ENCODE results near the gene DSC3.
"Not testable (repeated sequence)": the region's sequence is repeated elsewhere in the genome, so short reads cannot be mapped to it uniquely, and the experiment has no call there.

The DSC3 gene

GRCh38 chr18:31030574-31031278 lies 11.8 kb downstream of the DSC3 start:
- no peak for TF ChIP-seq CTCF (IDR thresholded peaks at IDR 0.05; ENCODE audit: control insufficient read depth, extremely low read depth, insufficient read depth)
- DNase-seq (ENCODE audit: low read depth): no peak

GRCh38 chr18:31015715-31016434 lies 26.7 kb downstream of the DSC3 start:
- no peak for TF ChIP-seq CTCF (IDR thresholded peaks at IDR 0.05; ENCODE audit: control insufficient read depth, extremely low read depth, insufficient read depth)
- H3K4me3 ChIP-seq (ENCODE audit: low read depth, low read length): no peak overlapping the region
- DNase-seq (ENCODE audit: low read depth): no peak

More at GRCh38 chr18:31030574-31031278, 11.8 kb downstream of the DSC3 start:
- no peak overlapping the region for H3K4me3 ChIP-seq (ENCODE audit: low read depth, low read length)

GRCh38 chr18:31011455-31011854 lies 31.1 kb downstream of the DSC3 start:
- peak; percentile 93 for DNase-seq (ENCODE audit: low read depth)
- not testable (repeated sequence) for H3K4me3 ChIP-seq (ENCODE audit: low read depth, low read length)

- H3K4me3 ChIP-seq (ENCODE audit: low read depth, low read length): no peak overlapping the region
- DNase-seq (ENCODE audit: low read depth): no peak
- no peak for TF ChIP-seq CTCF (IDR thresholded peaks at IDR 0.05; ENCODE audit: control insufficient read depth, extremely low read depth, insufficient read depth)
Observed at GRCh38 chr18:31010601-31011000, 31.9 kb downstream of the DSC3 start.

DNA sequence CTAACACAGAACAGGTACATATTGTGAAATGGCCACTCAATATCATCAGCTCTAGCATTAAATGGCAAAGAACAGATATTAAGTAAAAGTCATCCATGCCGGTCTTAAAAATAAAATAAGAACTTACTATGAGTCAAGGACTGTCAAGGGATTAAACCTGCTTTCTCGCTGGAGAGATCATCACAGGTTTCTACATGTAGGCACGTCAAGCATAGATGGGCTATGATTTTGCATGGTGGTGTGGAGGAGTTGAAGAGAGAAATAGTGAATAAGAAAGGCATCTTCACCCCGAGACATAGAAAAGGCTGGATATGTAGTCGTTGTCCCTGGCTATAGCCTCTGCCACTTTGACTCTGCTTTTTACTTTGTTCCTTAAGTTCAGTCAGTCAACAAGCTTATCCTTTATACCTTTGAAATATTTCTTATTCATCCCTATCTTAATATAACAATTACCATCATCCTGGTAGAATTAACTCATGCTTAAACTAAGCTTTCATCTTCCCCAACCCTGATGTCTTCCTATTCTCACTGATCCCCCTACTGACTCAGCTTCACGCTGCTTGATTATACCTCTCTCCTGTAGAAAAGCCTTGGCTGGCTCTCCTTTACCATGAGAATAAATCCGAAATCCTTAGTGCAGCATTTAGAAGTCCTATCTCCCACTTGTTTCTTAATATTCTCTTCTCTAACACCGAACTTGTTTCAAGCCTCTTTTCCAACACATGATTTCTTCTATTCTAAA lies 42.5 kb downstream of the DSC3 start:
- TF ChIP-seq CTCF (IDR thresholded peaks at IDR 0.05; ENCODE audit: control insufficient read depth, extremely low read depth, insufficient read depth): no peak
- DNase-seq (ENCODE audit: low read depth): no peak

DNA sequence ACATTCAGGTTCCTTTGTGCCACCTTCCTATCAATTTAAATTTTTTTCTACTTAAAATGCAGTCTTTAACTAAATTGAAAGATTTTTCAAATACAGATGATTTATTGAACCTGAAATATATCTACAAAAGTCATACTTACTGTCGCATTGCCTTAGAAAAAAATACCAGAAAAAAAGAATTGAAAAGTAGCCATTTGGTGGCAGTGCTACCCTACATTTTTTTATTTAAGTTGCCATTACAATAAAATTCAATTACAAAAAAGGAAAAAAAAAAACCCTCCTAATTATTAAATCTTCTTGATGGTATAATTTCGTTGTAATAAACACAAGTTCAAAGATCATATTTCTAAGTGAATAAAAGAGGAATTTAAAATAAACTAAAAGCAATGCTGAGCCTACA lies 43.4 kb downstream of the DSC3 start:
- TF ChIP-seq CTCF (IDR thresholded peaks at IDR 0.05; ENCODE audit: control insufficient read depth, extremely low read depth, insufficient read depth): peak; percentile 36; the same call in 1 of the 2 replicates
- no peak for DNase-seq (ENCODE audit: low read depth)
- no peak overlapping the region for H3K4me3 ChIP-seq (ENCODE audit: low read depth, low read length)

More for the DNA sequence above, 42.5 kb downstream of the DSC3 start:
- no peak overlapping the region for H3K4me3 ChIP-seq (ENCODE audit: low read depth, low read length)

DNA sequence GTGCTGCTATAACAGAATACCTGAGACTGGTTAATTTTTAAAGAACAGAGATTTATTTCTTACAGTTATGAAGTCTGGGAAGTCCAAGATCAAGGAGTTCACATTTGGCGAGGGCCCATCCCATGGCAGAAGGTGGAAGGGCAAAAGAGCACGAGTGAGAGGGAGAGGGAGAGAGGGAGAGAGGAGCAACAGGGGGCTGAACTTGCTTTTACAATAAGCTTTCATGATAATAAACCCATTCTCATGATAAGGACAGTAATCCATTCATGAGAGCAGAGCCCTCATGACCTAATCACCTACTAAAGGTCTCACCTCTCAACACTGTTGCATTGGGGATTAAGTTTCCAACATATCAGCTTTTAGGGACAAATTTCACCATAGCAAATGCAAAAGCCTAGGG lies 45.3 kb downstream of the DSC3 start:
- no peak for DNase-seq (ENCODE audit: low read depth)
- no peak overlapping the region for H3K4me3 ChIP-seq (ENCODE audit: low read depth, low read length)
- no peak for TF ChIP-seq CTCF (IDR thresholded peaks at IDR 0.05; ENCODE audit: control insufficient read depth, extremely low read depth, insufficient read depth)

All from LNCaP clone FGC (cell line).